Upper lobe of right lung (tissue), 1 donor: ENCODE measurements around the gene GP1BB. TPM values are rescaled to one million over a fixed set of nuclear protein-coding genes. Genes with fewer than 3 reads are reported as not detected.

Experiments
- ATAC-seq: fragments of 200-7000 bp; cut with Tn5 transposase; one replicate; pipeline ENCODE4 v1.9.1; 2020; ENCODE audit warnings: mild to moderate bottlenecking, moderate library complexity
- DNase-seq: peaks from one replicate; pipeline ENCODE4 v3.0.0-alpha.2; 2020
- H3K27ac ChIP-seq: fragments of 200-600 bp; one replicate; pipeline ENCODE4 v1.8.0; 2022
- H3K27me3 ChIP-seq: fragments of 200-600 bp; one replicate; pipeline ENCODE4 v1.8.0; 2022; ENCODE audit warnings: mild to moderate bottlenecking
- H3K36me3 ChIP-seq: fragments of 200-600 bp; one replicate; pipeline ENCODE4 v1.8.0; 2022
- H3K4me1 ChIP-seq: fragments of 200-600 bp; one replicate; pipeline ENCODE4 v1.8.0; 2022
- H3K4me3 ChIP-seq: fragments of 200-600 bp; one replicate; pipeline ENCODE4 v1.8.0; 2022; ENCODE audit warnings: mild to moderate bottlenecking
- H3K9me3 ChIP-seq: fragments of 200-600 bp; one replicate; pipeline ENCODE4 v1.8.0; 2022
- CTCF ChIP-seq: fragments of 200-600 bp; IDR thresholded peaks from one replicate; pipeline ENCODE4 v1.8.0; 2022; ENCODE audit warnings: antibody characterized with exemption
- intact Hi-C: fragments of 100-400 bp; cut with DNase I; formaldehyde crosslinking; loops from one replicate; pipeline ENCODE4 v1.11.0; 2022
- total RNA-seq: library from RNA; stranded (reverse); fragmentation: NEBNext Ultra II Directional; extraction: Animal tissue kit (Norgen Biotek cat#: 25700); gene quantifications from one replicate; pipeline ENCODE4 v1.2.1, GENCODE V29; 2021
- donor health status: DM: no; HTN: yes; CAD: no; lungs with severe emphysema.

The GP1BB gene
- total RNA-seq, 1 donor from 2014 or later, result 1.3 TPM

DNA sequence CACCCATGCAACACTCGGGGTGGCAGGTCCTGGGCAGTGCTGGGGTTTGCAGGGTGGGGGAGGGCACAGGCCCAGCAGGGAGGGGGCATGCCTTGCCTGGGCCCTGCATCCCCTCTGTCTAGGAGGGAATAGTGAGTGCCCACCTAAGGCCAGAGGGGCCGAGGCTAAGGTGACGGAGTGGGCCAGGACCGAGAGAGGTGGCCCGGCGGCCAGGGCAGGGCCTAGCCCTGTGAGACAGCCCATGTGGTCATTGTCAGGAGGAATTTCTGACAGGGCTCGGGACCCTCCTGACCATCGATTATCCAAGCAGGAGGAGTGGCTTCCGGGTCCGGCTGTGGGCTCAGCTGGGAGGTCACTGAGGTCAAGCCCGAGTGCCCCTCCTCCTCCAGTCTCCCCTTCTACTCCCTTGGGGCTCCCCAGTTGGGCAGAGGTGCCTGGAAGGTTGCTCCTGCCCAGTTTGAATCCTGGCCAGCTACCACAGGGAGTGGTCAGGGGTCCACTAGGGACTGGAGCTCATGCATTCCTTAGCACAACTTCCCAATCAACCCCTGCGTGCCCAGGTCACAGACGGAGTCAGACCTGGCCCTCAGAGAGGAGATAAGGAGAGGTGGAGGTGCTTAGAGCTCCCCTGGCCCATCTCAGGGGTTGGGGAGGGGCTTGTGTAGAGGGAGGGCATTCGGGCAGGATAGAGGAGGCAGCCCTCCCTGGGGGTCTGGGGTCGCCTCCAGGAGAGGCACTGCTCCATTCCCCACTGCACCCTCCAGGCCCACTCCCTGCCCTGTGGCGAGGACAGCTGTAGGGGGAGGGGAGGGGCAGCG is 14.7 kb downstream of the GP1BB start:
- DNase-seq (no peak), ATAC-seq (no peak)
- Histone ChIP-seq H3K27me3 (no peaks in the 10 kb centered on the region), H3K4me1 (no peaks in the 10 kb centered on the region), H3K4me3 (no peak overlapping the region), H3K9me3 (no peaks in the 10 kb centered on the region), H3K36me3 (no peaks in the 10 kb centered on the region), H3K27ac (no peak overlapping the region)
- intact Hi-C loops, result no loop called here
- no peak for TF ChIP-seq CTCF

DNA sequence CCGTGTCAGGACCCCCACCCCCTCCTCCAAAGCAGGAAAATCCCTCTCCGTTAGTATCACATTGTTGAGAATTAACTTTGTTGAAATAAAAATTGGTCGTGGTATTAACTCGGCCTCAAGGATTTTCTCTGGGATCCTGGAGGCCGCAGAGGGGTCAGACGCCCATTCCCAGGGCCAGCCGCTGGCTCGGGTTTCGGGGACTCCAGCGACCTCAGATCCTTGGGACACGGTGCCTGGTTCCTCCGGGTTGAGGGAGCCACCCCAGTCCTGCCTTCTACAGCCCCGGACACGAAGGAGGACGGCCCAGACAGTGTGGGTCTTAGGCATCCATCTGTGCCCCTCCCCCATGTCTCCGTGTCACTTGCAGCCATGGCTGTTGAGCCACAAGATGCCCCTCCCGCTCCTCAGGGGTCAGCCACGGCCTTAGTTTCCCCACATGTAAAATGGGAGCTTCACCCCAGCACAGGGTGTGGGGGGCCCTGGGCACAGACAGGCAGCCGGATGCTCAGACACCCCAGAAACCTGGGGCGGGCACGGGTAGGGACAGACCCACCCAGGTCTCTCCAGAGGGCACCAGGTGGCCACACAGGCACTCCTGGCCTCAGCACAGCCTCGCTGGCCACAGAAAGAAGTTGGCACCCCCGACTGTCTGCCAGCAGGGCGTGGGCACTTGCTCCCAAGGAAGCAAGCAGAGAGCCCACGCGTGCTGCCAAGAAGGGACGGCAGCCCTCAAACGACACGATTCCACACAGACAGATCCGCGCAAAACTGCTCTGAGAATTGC is 15.5 kb downstream of the GP1BB start:
- ATAC-seq (no peak), DNase-seq (no peak)
- no peaks in the 10 kb centered on the region for H3K27me3 ChIP-seq
- H3K36me3 ChIP-seq, result no peaks in the 10 kb centered on the region
- no peaks in the 10 kb centered on the region for H3K4me1 ChIP-seq
- H3K9me3 ChIP-seq, result no peaks in the 10 kb centered on the region
- intact Hi-C loops, result no loop called here
- no peak overlapping the region for H3K4me3 ChIP-seq
- no peak overlapping the region for H3K27ac ChIP-seq
- no peak for TF ChIP-seq CTCF

DNA sequence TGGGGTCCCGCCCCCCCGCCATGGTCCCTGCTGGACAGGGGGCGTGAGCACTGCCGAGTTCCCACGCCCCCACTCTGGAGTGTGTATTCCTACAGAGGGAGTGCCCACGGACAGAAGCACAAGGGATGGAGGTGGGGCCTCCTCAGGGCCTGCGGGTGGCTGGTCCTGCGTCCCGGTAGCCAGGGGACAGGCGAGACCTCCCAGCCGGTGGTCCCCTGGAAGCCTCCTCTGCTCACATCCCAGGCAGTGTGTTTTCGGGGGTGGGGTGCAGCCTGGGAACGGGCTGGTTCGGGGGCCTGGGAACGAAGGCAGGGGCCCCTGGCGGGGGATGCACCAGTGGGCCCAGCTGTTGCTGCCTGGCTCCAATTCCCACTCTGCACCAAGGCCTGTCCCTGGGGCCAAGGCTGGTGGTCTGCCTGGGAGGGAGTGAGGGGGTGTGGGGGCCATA is 16.1 kb downstream of the GP1BB start:
- no peak for ATAC-seq
- H3K36me3 ChIP-seq, result no peaks in the 10 kb centered on the region
- H3K27ac ChIP-seq, result no peak overlapping the region
- no peak for DNase-seq
- no peaks in the 10 kb centered on the region for H3K9me3 ChIP-seq
- H3K27me3 ChIP-seq, result no peaks in the 10 kb centered on the region
- intact Hi-C loops, result no loop called here
- H3K4me1 ChIP-seq, result no peaks in the 10 kb centered on the region
- no peak overlapping the region for H3K4me3 ChIP-seq
- no peak for TF ChIP-seq CTCF

DNA sequence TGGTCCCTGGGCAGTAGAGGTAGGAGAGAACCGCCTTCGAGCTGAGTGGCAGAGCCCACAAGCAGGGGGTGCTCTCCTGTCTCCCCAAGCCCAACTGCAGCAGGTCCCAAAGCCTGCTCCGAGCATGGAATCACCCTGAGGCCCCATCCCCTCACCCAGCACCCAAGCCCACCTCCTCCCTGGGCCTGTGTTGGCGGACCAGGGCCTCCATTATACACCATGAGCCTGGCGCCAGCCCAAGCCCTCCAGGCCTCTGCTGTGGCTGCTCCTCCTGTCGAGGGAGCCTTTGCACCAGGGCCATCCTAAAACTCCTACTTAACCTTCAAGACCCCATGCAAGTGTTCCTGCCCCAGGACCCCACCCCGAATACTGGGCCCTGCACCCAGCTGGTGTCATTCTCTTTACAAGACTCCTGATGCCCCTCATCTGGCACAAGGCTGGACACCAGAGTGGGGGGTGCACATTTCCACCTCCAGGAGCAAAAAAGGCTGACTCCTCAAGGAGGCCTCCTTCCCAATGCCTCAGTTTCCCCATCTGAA is 16.6 kb downstream of the GP1BB start:
- TF ChIP-seq CTCF, result no peak
- Histone ChIP-seq H3K4me3 (no peak overlapping the region), H3K36me3 (no peaks in the 10 kb centered on the region), H3K27me3 (no peaks in the 10 kb centered on the region), H3K4me1 (no peaks in the 10 kb centered on the region), H3K9me3 (no peaks in the 10 kb centered on the region), H3K27ac (no peak overlapping the region)
- no peak for ATAC-seq
- no peak for DNase-seq
- intact Hi-C loops, result no loop called here

DNA sequence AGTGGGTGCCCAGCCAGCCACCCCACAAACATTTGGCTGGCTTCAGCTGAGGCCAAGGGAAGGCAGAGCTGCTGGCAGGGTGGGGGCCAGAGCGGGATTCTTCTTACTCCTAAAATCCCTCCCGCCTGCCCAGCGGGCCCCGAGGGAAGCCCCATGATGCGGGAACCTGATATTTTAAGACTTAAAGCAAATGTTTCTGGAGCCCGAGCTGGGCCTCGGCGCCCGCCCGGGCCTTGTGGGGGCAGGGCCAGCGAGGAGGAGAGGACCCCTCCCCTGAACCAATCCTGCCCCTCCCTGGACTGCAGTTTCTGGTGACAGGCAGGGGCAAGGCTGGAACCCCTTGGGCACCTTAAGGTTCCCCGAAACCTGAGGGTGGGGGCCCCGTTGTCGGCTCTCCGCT is 17.2 kb downstream of the GP1BB start:
- Histone ChIP-seq H3K36me3 (no peaks in the 10 kb centered on the region), H3K4me3 (no peak overlapping the region), H3K27ac (no peak overlapping the region), H3K9me3 (no peaks in the 10 kb centered on the region), H3K27me3 (no peaks in the 10 kb centered on the region), H3K4me1 (no peaks in the 10 kb centered on the region)
- TF ChIP-seq CTCF, result no peak
- no peak for ATAC-seq
- no peak for DNase-seq
- intact Hi-C loops, result no loop called here
